Natural killer cell treated with Interleukin-12 subunit alpha and Interleukin-12 subunit beta and Interleukin-15 and Interleukin-18, amount 100 ng/mL, for 72 hours (primary cell): ENCODE data around the gene KCNA2. TPM values are rescaled to one million over a fixed set of nuclear protein-coding genes. Genes with fewer than 3 reads are reported as not detected.

Source experiments
- ATAC-seq, 2 donors: fragments of 150-1000 bp; cut with Tn5 transposase in 1 of 2; sonication (Bioruptor Pico), chemical (Tn5 transposase) in 1 of 2; 2 replicates each; pipeline ENCODE4 v1.10.0; 2021
- DNase-seq: peaks from one replicate; pipeline ENCODE4 v3.0.0; 2022; ENCODE audit warnings: low spot score
- H3K27ac Mint-ChIP-seq, 2 donors: 1 replicate in 1 of 2; 2 replicates in 1 of 2; pipeline ENCODE4 v1.8.0; 2022; ENCODE audit warnings: mixed read lengths in 2 of 2, mild to moderate bottlenecking in 1 of 2, moderate library complexity in 1 of 2
- H3K27me3 Mint-ChIP-seq, 2 donors: 1 replicate in 1 of 2; 2 replicates in 1 of 2; pipeline ENCODE4 v1.8.0; 2022; ENCODE audit warnings: mixed read lengths in 2 of 2
- H3K36me3 Mint-ChIP-seq: one replicate; pipeline ENCODE4 v1.8.0; 2022; ENCODE audit warnings: mixed read lengths
- H3K4me1 Mint-ChIP-seq, 2 donors: 1 replicate in 1 of 2; 2 replicates in 1 of 2; pipeline ENCODE4 v1.8.0; 2022; ENCODE audit warnings: low read depth in 2 of 2, mixed read lengths in 2 of 2, mild to moderate bottlenecking in 1 of 2
- H3K4me3 Mint-ChIP-seq: one replicate; pipeline ENCODE4 v1.8.0; 2022; ENCODE audit warnings: mixed read lengths
- H3K9me3 Mint-ChIP-seq: 2 replicates; pipeline ENCODE4 v1.8.0; 2022; ENCODE audit warnings: mixed read lengths
- total RNA-seq, 2 donors: library from RNA; stranded (reverse); gene quantifications; one replicate each; pipeline ENCODE4 v1.2.3, GENCODE V29; 2022

KCNA2 gene
- total RNA-seq, result under 1 TPM; 0.62 to 0.92 TPM

- H3K27me3 Mint-ChIP-seq, result peaks cover 38 to 51% of the 10 kb centered on the region in 2 donors
- H3K36me3 Mint-ChIP-seq, result no peaks in the 10 kb centered on the region
- H3K27ac Mint-ChIP-seq, result no peak within 1 kb of the TSS
- H3K4me1 Mint-ChIP-seq, result peaks cover 0 to 3% of the 10 kb centered on the region in 2 donors
- peak within 1 kb of the TSS; percentile 32 for H3K4me3 Mint-ChIP-seq
- ATAC-seq (peak in 1 of 2 donors; percentile 57), DNase-seq (no peak)
- H3K9me3 Mint-ChIP-seq, result no peaks in the 10 kb centered on the region
Observed at GRCh38 chr1:110605901-110606656, at the start of gene KCNA2. TSS of gene KCNA2 (minus strand) at chr1:110606358. CDS start at chr1:110604782, 1,576 bp downstream.

GRCh38 chr1:110650609-110651008 is 44.5 kb upstream of the KCNA2 start:
- H3K9me3 Mint-ChIP-seq, result no peaks in the 10 kb centered on the region
- H3K27ac Mint-ChIP-seq, result no peak overlapping the region
- peaks cover 24 to 26% of the 10 kb centered on the region in 2 donors for H3K4me1 Mint-ChIP-seq
- H3K4me3 Mint-ChIP-seq, result peak overlapping the region; percentile 19
- ATAC-seq (no peak), DNase-seq (no peak)
- peaks cover 11% of the 10 kb centered on the region for H3K36me3 Mint-ChIP-seq
- H3K27me3 Mint-ChIP-seq, result no peaks in the 10 kb centered on the region

GRCh38 chr1:110648417-110648816 is 42.3 kb upstream of the KCNA2 start:
- Mint-ChIP-seq H3K36me3 (peaks cover 5% of the 10 kb centered on the region), H3K4me1 (peaks cover 20 to 33% of the 10 kb centered on the region in 2 donors), H3K9me3 (no peaks in the 10 kb centered on the region), H3K27me3 (no peaks in the 10 kb centered on the region), H3K27ac (no peak overlapping the region), H3K4me3 (no peak overlapping the region)
- DNase-seq, result no peak
- ATAC-seq, result peak in 1 of 2 donors; percentile 43

- Mint-ChIP-seq H3K9me3 (peaks cover 3% of the 10 kb centered on the region), H3K27me3 (no peaks in the 10 kb centered on the region), H3K4me3 (no peak overlapping the region), H3K4me1 (peaks cover 28 to 36% of the 10 kb centered on the region in 2 donors), H3K36me3 (no peaks in the 10 kb centered on the region), H3K27ac (no peak overlapping the region)
- DNase-seq (peak; percentile 67), ATAC-seq (peak; percentile 83 to 88)
Observed at GRCh38 chr1:110647254-110647891, 41.2 kb upstream of the KCNA2 start.

- Mint-ChIP-seq H3K4me1 (peaks cover 33 to 42% of the 10 kb centered on the region in 2 donors), H3K9me3 (peaks cover 6% of the 10 kb centered on the region), H3K4me3 (no peak overlapping the region), H3K27ac (no peak overlapping the region), H3K27me3 (no peaks in the 10 kb centered on the region), H3K36me3 (no peaks in the 10 kb centered on the region)
- DNase-seq (peak; percentile 67), ATAC-seq (peak; percentile 56 to 73)
Observed at GRCh38 chr1:110645821-110646735, 39.9 kb upstream of the KCNA2 start.

GRCh38 chr1:110645211-110645610 is 39.1 kb upstream of the KCNA2 start:
- DNase-seq, result peak; percentile 62
- peaks cover 34 to 41% of the 10 kb centered on the region in 2 donors for H3K4me1 Mint-ChIP-seq
- H3K27me3 Mint-ChIP-seq, result no peaks in the 10 kb centered on the region
- H3K9me3 Mint-ChIP-seq, result peaks cover 10% of the 10 kb centered on the region
- peak overlapping the region; percentile 47 for H3K4me3 Mint-ChIP-seq
- peaks cover 4% of the 10 kb centered on the region for H3K36me3 Mint-ChIP-seq
- ATAC-seq, result no peak
- H3K27ac Mint-ChIP-seq, result no peak overlapping the region

- DNase-seq, result no peak
- Mint-ChIP-seq H3K9me3 (peaks cover 17% of the 10 kb centered on the region), H3K4me3 (peak overlapping the region; percentile 47), H3K4me1 (peaks cover 46 to 53% of the 10 kb centered on the region in 2 donors), H3K27ac (no peak overlapping the region), H3K36me3 (peaks cover 14% of the 10 kb centered on the region), H3K27me3 (no peaks in the 10 kb centered on the region)
- no peak for ATAC-seq
Observed at GRCh38 chr1:110643879-110644472, 37.8 kb upstream of the KCNA2 start.

GRCh38 chr1:110639724-110640386 is 33.7 kb upstream of the KCNA2 start:
- peaks cover 17% of the 10 kb centered on the region for H3K9me3 Mint-ChIP-seq
- H3K27me3 Mint-ChIP-seq, result no peaks in the 10 kb centered on the region
- H3K4me1 Mint-ChIP-seq, result peaks cover 72 to 77% of the 10 kb centered on the region in 2 donors
- no peak for ATAC-seq
- no peak for DNase-seq
- H3K27ac Mint-ChIP-seq, result peak overlapping the region in 1 of 2 donors; percentile 82
- peak overlapping the region; percentile 73 for H3K4me3 Mint-ChIP-seq
- H3K36me3 Mint-ChIP-seq, result peaks cover 14% of the 10 kb centered on the region

GRCh38 chr1:110638556-110638955 is 32.4 kb upstream of the KCNA2 start:
- peak overlapping the region in 1 of 2 donors; percentile 82 for H3K27ac Mint-ChIP-seq
- peaks cover 14% of the 10 kb centered on the region for H3K36me3 Mint-ChIP-seq
- no peak for DNase-seq
- no peak overlapping the region for H3K4me3 Mint-ChIP-seq
- ATAC-seq, result no peak
- no peaks in the 10 kb centered on the region for H3K27me3 Mint-ChIP-seq
- peaks cover 74 to 80% of the 10 kb centered on the region in 2 donors for H3K4me1 Mint-ChIP-seq
- peaks cover 17% of the 10 kb centered on the region for H3K9me3 Mint-ChIP-seq

GRCh38 chr1:110638058-110638457 is 31.9 kb upstream of the KCNA2 start:
- Mint-ChIP-seq H3K4me1 (peaks cover 77 to 83% of the 10 kb centered on the region in 2 donors), H3K36me3 (peaks cover 14% of the 10 kb centered on the region), H3K27ac (peak overlapping the region in 1 of 2 donors; percentile 82), H3K27me3 (no peaks in the 10 kb centered on the region), H3K9me3 (peaks cover 16% of the 10 kb centered on the region), H3K4me3 (no peak overlapping the region)
- no peak for ATAC-seq
- no peak for DNase-seq

- Mint-ChIP-seq H3K4me3 (no peak overlapping the region), H3K27me3 (no peaks in the 10 kb centered on the region), H3K9me3 (peaks cover 13% of the 10 kb centered on the region), H3K4me1 (peaks cover 73 to 79% of the 10 kb centered on the region in 2 donors), H3K36me3 (peaks cover 14% of the 10 kb centered on the region), H3K27ac (peak overlapping the region in 1 of 2 donors; percentile 82)
- no peak for DNase-seq
- ATAC-seq, result no peak
Observed at GRCh38 chr1:110637475-110637874, 31.3 kb upstream of the KCNA2 start.

- peaks cover 64 to 69% of the 10 kb centered on the region in 2 donors for H3K4me1 Mint-ChIP-seq
- H3K27ac Mint-ChIP-seq, result no peak overlapping the region
- H3K36me3 Mint-ChIP-seq, result peaks cover 14% of the 10 kb centered on the region
- peak overlapping the region; percentile 77 for H3K4me3 Mint-ChIP-seq
- DNase-seq (no peak), ATAC-seq (no peak)
- peaks cover 11% of the 10 kb centered on the region for H3K9me3 Mint-ChIP-seq
- H3K27me3 Mint-ChIP-seq, result no peaks in the 10 kb centered on the region
Observed at GRCh38 chr1:110636149-110636935, 30.2 kb upstream of the KCNA2 start.
